ENCODE results near the gene ITGA7. TPM values are rescaled to one million over a fixed set of nuclear protein-coding genes. Genes with fewer than 3 reads are reported as not detected.

Gene ITGA7, protein sequence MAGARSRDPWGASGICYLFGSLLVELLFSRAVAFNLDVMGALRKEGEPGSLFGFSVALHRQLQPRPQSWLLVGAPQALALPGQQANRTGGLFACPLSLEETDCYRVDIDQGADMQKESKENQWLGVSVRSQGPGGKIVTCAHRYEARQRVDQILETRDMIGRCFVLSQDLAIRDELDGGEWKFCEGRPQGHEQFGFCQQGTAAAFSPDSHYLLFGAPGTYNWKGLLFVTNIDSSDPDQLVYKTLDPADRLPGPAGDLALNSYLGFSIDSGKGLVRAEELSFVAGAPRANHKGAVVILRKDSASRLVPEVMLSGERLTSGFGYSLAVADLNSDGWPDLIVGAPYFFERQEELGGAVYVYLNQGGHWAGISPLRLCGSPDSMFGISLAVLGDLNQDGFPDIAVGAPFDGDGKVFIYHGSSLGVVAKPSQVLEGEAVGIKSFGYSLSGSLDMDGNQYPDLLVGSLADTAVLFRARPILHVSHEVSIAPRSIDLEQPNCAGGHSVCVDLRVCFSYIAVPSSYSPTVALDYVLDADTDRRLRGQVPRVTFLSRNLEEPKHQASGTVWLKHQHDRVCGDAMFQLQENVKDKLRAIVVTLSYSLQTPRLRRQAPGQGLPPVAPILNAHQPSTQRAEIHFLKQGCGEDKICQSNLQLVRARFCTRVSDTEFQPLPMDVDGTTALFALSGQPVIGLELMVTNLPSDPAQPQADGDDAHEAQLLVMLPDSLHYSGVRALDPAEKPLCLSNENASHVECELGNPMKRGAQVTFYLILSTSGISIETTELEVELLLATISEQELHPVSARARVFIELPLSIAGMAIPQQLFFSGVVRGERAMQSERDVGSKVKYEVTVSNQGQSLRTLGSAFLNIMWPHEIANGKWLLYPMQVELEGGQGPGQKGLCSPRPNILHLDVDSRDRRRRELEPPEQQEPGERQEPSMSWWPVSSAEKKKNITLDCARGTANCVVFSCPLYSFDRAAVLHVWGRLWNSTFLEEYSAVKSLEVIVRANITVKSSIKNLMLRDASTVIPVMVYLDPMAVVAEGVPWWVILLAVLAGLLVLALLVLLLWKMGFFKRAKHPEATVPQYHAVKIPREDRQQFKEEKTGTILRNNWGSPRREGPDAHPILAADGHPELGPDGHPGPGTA
- total RNA-seq = 10 to 100 TPM in 5 of 8 experiments, 1 to 10 TPM in 2, under 1 TPM in 1; 0.92 to 26.2 (median 12.3) TPM

DNA sequence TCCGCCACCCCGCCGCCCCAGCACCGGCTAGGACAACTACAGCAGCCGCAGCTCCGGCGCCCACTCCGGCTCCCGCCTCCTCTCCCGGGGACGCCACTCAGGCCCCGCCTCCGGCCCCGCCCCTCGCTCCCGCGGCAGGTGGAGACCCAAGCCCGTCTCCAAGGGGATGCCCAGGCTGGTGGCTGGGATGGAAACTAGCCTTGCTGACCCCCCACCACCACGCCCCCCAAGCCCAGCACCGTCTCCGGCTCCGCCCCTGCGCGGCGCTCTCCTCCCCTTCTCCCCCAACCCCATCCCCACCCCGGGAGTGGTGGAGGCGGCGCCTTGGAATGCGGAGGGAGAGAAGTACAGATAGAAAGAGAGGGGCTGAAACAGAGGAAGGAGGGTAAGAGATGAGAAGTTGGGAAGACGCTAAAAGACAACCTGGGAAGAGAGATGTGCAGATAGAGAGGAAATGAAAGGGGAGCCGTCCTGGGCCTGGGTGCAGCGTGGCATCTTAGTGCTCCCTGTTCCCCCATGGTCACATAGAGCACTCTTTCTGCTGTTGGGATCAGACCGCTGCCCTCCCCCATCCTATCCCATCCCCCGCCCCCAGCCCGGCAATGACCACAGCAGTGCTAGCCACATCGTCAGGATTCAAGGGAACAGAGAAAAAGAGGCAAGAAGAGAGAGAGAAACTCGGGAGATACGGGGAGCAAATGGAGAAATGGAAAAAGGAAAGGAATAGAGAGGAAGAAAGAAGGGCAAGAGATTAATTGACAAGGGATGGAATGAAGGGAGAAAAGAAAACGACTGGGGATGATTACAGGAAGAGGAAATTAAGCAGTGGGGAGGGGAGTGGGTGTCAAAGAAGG lies at the start of gene ITGA7:
TSS of gene ITGA7 (minus strand) at position 64 of the 854 bp plus-strand sequence. CDS start 222 bp downstream, outside the sequence.
- 0 to 20% (median 2%) methylated on average over 1 to 8 of the region's 39 CpGs for WGBS, 10 experiments
- Histone ChIP-seq H3K4me1 (replicated peaks in 1 of 2) (peaks cover 13 to 14% of the 10 kb centered on the region in 2 donors), H3K27ac (no peak within 1 kb of the TSS), H3K4me3 (peak within 1 kb of the TSS; percentile 49 to 82 (median 58))
- in situ Hi-C loops (cut with MboI; ENCODE audit: low pct_unique_long_range_greater_than_20kb in 2 of 9, low sequenced_read_pairs in 9 of 9, unreplicated experiment in 9 of 9) = no loop called here
- ATAC-seq (replicated peaks in 6 of 8) = peak; percentile 76 to 96 (median 94)

DNA sequence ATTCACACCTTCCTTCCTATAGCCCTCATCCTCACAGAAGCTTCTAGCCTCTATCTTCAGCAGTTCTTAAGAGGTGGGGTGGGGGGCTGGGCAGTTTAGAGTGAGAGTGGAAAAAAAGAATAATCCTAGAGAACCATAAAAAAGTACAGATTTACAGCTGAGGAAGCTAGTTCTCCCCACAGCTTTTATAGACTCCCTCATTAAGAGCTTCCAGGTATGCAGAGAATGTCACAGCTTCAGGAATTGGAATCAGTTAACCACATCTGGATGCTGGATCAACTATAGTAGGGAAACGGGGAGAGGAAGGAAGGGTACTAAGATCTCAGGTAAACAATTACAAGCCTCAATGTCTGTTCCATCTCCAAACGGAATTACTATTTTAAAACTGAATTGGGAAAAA lies 47.5 kb upstream of the ITGA7 start:
- no peaks in the 10 kb centered on the region for H3K4me1 ChIP-seq (replicated peaks in 1 of 2)
- in situ Hi-C loops (cut with MboI; ENCODE audit: low pct_unique_long_range_greater_than_20kb in 2 of 9, low sequenced_read_pairs in 9 of 9, unreplicated experiment in 9 of 9) = no loop called here
- no peak overlapping the region for H3K27ac ChIP-seq
- WGBS, 10 experiments = 17 to 94% (median 71%) methylated on average over 1 to 2 of the region's 2 CpGs
- ATAC-seq (replicated peaks in 6 of 8) = no peak
- no peak overlapping the region for H3K4me3 ChIP-seq

DNA sequence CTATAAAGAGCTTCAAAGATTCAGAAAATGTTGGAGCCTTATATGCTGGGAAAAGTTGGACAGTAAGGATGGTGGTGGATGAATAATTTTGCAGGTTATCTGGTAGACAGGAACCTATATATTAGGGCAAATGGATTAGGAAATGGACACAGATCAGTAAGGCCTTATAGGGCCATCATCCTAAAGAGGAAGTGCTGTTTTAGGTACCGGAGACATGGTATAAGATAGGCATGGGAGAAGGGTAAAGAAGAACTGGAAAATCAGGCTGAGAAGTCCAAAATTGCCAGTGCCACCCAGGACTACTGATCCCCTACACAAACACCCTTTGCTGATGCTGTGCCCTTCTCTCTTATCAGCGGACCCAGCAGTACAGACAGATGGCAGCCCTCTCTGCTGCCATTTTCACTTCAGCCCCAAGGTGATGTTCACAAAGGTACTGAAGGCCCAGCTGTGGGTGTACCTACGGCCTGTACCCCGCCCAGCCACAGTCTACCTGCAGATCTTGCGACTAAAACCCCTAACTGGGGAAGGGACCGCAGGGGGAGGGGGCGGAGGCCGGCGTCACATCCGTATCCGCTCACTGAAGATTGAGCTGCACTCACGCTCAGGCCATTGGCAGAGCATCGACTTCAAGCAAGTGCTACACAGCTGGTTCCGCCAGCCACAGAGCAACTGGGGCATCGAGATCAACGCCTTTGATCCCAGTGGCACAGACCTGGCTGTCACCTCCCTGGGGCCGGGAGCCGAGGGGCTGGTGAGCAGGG lies 40.7 kb upstream of the ITGA7 start:
- Histone ChIP-seq H3K4me1 (replicated peaks in 1 of 2) (peaks cover 19 to 26% of the 10 kb centered on the region in 2 donors), H3K27ac (no peak overlapping the region), H3K4me3 (no peak overlapping the region)
- in situ Hi-C loops (cut with MboI; ENCODE audit: low pct_unique_long_range_greater_than_20kb in 2 of 9, low sequenced_read_pairs in 9 of 9, unreplicated experiment in 9 of 9) = loop anchor here in 4 of 9 experiments (10.0 to 25.0 kb wide), 3 partner anchors 46 to 289 kb away; partner anchors contain the start of genes DGKA (in 3 of the 4), PYM1 (in 3 of the 4) and RPS26 (in 2 of the 4)
- ATAC-seq (replicated peaks in 6 of 8) = no peak
- WGBS, 10 experiments = 79 to 100% (median 95%) methylated on average over 1 to 6 of the region's 18 CpGs; no CpG with 5 or more reads in 5 of the 10 experiments

DNA sequence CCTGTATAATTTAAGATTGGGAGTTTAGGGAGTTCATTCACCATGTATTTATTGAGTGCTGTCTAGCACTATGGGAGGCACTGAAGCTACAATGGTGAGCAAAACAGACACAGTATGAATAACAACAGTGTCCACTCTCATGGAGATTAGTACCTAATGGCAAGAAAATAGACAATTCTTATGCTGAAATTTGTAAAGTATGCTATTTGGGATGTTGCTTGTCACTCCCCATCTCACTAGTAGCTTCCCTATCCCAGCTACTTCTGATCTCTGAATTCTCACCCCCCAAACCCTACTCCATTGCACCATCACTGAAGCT lies 39.2 kb upstream of the ITGA7 start:
- no peak overlapping the region for H3K4me3 ChIP-seq
- in situ Hi-C loops (cut with MboI; ENCODE audit: low pct_unique_long_range_greater_than_20kb in 2 of 9, low sequenced_read_pairs in 9 of 9, unreplicated experiment in 9 of 9) = loop anchor here in 4 of 9 experiments (10.0 to 25.0 kb wide), 3 partner anchors 48 to 290 kb away; partner anchors contain the start of genes DGKA (in 3 of the 4), PYM1 (in 3 of the 4) and RPS26 (in 2 of the 4)
- no peak overlapping the region for H3K27ac ChIP-seq
- ATAC-seq (replicated peaks in 6 of 8) = no peak
- peaks cover 23 to 28% of the 10 kb centered on the region in 2 donors for H3K4me1 ChIP-seq (replicated peaks in 1 of 2)

DNA sequence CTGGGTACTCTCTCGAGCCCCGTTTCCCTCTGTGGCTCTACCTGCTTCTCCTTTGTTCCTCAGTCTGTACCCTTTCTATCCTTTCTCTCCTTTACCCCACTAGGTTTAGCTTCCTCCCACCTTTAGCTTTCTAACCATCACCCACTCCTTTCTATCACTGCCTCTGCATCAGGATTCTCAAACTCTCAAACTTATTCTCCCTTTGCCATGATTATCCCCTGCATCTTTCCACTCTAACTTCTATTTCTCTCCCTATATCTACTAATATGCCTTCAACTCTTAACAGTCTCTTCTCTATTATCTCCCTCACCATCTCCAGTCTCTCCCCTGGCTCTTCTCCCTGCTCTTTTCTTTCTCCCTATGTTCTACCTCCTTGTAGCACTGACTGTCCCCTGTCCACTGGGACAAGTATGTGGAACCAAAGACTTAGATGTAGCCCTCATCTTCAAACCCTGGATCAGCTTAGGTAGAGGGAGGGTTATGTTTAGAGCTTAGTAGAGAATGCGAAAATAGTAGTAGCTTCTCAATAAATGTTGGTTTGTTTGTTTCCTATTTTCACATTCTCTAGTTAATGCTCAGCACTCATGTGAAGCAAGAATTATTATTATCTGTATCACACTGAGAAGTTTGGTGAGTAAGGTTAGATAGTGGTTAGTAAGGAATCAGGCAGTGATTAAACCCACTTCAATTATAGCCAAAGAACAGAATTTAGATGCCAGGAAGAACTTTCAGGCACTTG lies 38.6 kb upstream of the ITGA7 start:
- ATAC-seq (replicated peaks in 6 of 8) = no peak
- 0 to 80% (median 38%) methylated on average over 1 to 3 of the region's 3 CpGs; no CpG with 5 or more reads in 1 of the 10 experiments for WGBS, 10 experiments
- peak overlapping the region; percentile 62 to 75 for H3K27ac ChIP-seq
- peak overlapping the region; percentile 34 to 93 (median 64) for H3K4me3 ChIP-seq
- H3K4me1 ChIP-seq (replicated peaks in 1 of 2) = peaks cover 26 to 33% of the 10 kb centered on the region in 2 donors
- in situ Hi-C loops (cut with MboI; ENCODE audit: low pct_unique_long_range_greater_than_20kb in 2 of 9, low sequenced_read_pairs in 9 of 9, unreplicated experiment in 9 of 9) = loop anchor here in 4 of 9 experiments (10.0 to 25.0 kb wide), 3 partner anchors 48 to 291 kb away; partner anchors contain the start of genes DGKA (in 3 of the 4), PYM1 (in 3 of the 4) and RPS26 (in 2 of the 4)

DNA sequence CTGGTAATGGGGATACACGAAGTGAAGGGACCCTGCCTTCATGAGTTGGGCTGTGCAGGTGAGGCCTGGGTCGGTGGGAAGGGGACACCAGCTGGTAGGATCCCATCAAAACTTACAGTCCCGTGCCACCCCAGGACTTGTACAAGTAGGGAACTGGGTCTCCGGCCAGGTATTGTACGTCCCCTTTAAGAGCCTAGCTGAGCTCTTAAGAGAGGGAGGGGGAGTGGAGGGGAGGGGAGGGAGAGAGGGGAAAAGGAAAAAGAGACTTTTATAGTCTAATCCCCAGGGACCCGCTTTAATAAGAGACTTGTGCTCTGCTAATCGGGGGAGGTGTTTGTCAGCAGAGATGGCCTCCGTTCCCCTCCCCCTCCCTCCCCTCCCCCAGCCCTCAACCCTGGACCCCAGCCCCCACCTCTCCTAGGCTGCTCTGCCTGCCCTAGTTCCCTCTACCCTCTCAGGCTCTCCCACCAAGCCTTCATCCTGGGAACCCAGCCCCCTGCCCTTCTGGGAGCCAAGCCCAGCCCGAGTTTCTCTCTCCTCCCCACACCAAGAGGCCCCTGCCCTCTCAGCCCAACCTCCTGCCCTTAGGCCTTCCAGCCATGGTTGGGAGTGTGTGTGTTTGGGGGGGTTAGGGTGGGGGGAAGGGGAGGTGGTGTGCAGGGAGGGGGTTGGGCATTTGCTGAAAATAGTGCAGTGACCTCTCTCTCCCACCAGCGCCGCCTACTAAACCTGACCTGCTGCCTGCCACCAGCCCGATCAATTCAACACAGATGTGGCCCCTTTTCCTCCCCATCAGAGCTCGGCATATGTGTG lies 37.9 kb upstream of the ITGA7 start:
- peak overlapping the region; percentile 62 to 75 for H3K27ac ChIP-seq
- H3K4me3 ChIP-seq = peak overlapping the region; percentile 34 to 93 (median 64)
- peak in 5 of 8 experiments; percentile 26 to 64 (median 59) for ATAC-seq (replicated peaks in 6 of 8)
- H3K4me1 ChIP-seq (replicated peaks in 1 of 2) = peaks cover 26 to 33% of the 10 kb centered on the region in 2 donors
- in situ Hi-C loops (cut with MboI; ENCODE audit: low pct_unique_long_range_greater_than_20kb in 2 of 9, low sequenced_read_pairs in 9 of 9, unreplicated experiment in 9 of 9) = loop anchor here in 4 of 9 experiments (10.0 to 25.0 kb wide), 3 partner anchors 49 to 292 kb away; partner anchors contain the start of genes DGKA (in 3 of the 4), PYM1 (in 3 of the 4) and RPS26 (in 2 of the 4)
- WGBS, 10 experiments = 0 to 35% (median 8%) methylated on average over 2 to 5 of the region's 13 CpGs; no CpG with 5 or more reads in 5 of the 10 experiments

DNA sequence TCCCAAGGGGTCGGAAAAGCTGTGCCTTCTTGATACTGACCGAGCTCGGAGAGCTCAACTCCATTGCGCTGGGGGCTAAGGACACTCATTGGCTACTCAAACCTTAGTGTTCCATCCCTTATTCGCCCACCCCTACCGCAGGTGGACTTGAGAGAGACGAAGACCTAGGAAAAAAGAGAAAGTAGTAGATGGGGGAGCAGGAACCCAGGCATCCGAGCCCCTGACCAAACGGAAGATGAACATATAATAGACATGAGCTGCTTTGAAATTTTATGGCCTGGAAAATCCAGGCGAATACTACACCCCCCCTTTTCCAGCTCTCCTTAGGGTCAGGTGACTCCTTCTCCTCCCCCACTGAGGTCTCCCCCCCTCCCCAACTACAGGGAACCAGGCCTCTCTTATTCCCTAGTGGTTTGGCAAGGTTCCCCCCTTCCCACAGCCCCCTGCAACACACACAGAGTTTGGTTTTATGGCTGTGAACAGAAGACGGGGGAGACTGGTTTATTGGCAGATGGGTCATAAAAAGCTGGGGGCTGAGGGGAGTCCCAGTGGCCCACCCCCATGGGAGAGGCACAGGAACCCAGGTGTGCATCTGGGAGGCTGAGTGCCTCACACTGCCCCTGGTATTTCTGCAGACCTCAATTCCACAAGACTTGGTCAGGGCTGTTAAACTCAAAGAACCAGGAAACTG lies 36.8 kb upstream of the ITGA7 start:
- peak overlapping the region; percentile 4 to 86 for H3K27ac ChIP-seq
- no peak for ATAC-seq (replicated peaks in 6 of 8)
- in situ Hi-C loops (cut with MboI; ENCODE audit: low pct_unique_long_range_greater_than_20kb in 2 of 9, low sequenced_read_pairs in 9 of 9, unreplicated experiment in 9 of 9) = loop anchor here in 4 of 9 experiments (10.0 to 25.0 kb wide), 3 partner anchors 50 to 293 kb away; partner anchors contain the start of genes DGKA (in 3 of the 4), PYM1 (in 3 of the 4) and RPS26 (in 2 of the 4)
- H3K4me1 ChIP-seq (replicated peaks in 1 of 2) = peaks cover 26 to 33% of the 10 kb centered on the region in 2 donors
- peak overlapping the region; percentile 53 to 93 (median 65) for H3K4me3 ChIP-seq
- 0 to 5% (median 0%) methylated on average over 1 to 7 of the region's 11 CpGs; no CpG with 5 or more reads in 5 of the 10 experiments for WGBS, 10 experiments

DNA sequence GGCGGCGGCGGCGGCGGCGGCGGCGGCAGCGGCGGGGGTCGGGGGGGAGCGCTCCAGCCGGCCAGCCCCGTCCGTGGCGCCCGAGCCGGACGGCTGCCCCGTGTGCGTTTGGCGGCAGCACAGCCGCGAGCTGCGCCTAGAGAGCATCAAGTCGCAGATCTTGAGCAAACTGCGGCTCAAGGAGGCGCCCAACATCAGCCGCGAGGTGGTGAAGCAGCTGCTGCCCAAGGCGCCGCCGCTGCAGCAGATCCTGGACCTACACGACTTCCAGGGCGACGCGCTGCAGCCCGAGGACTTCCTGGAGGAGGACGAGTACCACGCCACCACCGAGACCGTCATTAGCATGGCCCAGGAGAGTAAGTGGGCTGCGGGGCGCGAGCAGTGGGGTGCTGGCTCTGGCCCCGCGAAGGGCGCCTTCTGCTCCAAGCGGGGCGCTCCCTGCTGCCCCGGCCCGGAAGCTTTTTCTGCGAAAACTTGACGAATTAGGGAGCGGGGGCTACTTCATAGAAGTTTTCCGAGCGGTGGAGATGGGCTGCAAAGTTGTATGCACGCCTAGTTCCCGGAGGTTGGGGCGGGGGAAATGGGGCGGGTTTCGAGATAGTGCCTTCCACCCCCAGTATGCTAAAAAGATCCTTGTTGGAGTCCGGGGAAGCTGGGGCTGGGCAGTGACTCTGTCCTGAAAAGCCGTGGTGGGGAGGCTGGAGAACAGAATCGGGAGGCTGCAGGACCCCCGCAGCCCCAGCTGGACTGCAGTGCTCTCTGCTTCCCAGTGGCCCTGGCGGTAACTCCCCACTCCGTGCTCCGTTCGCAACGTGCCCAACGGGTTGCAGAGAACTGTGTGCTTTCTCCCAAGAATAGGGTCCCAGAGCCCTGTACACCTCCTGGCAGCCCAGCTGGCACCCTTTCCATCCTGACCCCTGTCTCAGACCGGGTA lies 36.0 kb upstream of the ITGA7 start:
- Histone ChIP-seq H3K27ac (peak overlapping the region; percentile 86 to 96), H3K4me3 (peak overlapping the region; percentile 53 to 93 (median 65)), H3K4me1 (replicated peaks in 1 of 2) (peaks cover 26 to 33% of the 10 kb centered on the region in 2 donors)
- peak; percentile 34 to 60 (median 46) for ATAC-seq (replicated peaks in 6 of 8)
- in situ Hi-C loops (cut with MboI; ENCODE audit: low pct_unique_long_range_greater_than_20kb in 2 of 9, low sequenced_read_pairs in 9 of 9, unreplicated experiment in 9 of 9) = loop anchor here in 4 of 9 experiments (10.0 to 25.0 kb wide), 3 partner anchors 51 to 294 kb away; partner anchors contain the start of genes DGKA (in 3 of the 4), PYM1 (in 3 of the 4) and RPS26 (in 2 of the 4)
- 0% methylated on average over 7 of the region's 73 CpGs; no CpG with 5 or more reads in 9 of the 10 experiments for WGBS, 10 experiments
